ENCODE results near the gene LRMDA.

DNA sequence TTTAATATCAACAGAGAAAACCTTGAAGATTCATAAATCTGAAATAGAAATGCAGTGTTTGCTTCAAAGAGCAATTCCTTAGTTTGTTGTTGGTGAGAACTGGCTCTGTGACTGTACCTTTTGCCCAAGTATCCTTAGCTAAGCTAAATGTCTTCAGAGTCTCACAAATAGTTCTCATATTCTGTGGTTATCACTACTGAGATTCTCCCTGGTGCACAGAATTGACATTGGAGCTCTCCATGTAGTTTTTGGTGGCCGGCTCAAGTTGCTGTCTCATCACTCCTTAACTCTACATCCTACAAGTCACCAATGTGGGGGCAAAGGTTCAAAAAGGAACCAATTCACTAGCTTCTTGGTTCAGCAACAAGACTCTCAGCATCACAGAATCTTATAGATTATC, 780.3 kb downstream of the LRMDA start:
- TF ChIP-seq, protein P1, sequence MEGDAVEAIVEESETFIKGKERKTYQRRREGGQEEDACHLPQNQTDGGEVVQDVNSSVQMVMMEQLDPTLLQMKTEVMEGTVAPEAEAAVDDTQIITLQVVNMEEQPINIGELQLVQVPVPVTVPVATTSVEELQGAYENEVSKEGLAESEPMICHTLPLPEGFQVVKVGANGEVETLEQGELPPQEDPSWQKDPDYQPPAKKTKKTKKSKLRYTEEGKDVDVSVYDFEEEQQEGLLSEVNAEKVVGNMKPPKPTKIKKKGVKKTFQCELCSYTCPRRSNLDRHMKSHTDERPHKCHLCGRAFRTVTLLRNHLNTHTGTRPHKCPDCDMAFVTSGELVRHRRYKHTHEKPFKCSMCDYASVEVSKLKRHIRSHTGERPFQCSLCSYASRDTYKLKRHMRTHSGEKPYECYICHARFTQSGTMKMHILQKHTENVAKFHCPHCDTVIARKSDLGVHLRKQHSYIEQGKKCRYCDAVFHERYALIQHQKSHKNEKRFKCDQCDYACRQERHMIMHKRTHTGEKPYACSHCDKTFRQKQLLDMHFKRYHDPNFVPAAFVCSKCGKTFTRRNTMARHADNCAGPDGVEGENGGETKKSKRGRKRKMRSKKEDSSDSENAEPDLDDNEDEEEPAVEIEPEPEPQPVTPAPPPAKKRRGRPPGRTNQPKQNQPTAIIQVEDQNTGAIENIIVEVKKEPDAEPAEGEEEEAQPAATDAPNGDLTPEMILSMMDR (IDR thresholded peaks at IDR 0.05): no peak
- TF ChIP-seq EP300 (IDR thresholded peaks at IDR 0.05) (no peak), POLR2A (IDR thresholded peaks at IDR 0.05) (no peak), POLR2AphosphoS5 (IDR thresholded peaks at IDR 0.05) (no peak)
